K562 (cell line): ENCODE results near the gene LONRF3. TPM values are rescaled to one million over a fixed set of nuclear protein-coding genes. Genes with fewer than 3 reads are reported as not detected.

Source experiments
- ATAC-seq: fragments of 200-7000 bp; cut with Tn5 transposase; 3 replicates; pipeline ENCODE4 v1.9.1; 2020; ENCODE audit warnings: moderate library complexity
- BruUV-seq: library from RNA; stranded (reverse); fragments of 400-500 nt; replicated peaks from 2 replicates; lab custom pipeline; 2021; lab: Mats Ljungman, UMichigan
- CTCF ChIA-PET: fragments of 300-600 bp; formaldehyde crosslinking; extraction: SDS; loops from one replicate; lab custom pipeline; 2021; ENCODE audit warnings: low intra/inter-chr PET ratio; lab: Yijun Ruan, JAX
- POLR2A ChIA-PET: fragments of 300-600, 350-650 bp; sonication (Branson Sonifier 250); formaldehyde crosslinking; extraction: SDS; loops from one replicate; lab custom pipeline; 2021; ENCODE audit warnings: antibody characterized with exemption, inconsistent platforms; lab: Yijun Ruan, JAX
- DNase-seq, 4 experiments: peaks; one replicate each; pipeline versions ENCODE4 v3.0.0 to v3.0.0-alpha.2; 2011 to 2018; ENCODE audit warnings: low spot score in 3 of 4, mixed read lengths in 3 of 4; ENCODE audit errors: extremely low read depth in 1 of 4
- FAIRE-seq: peaks from 2 replicates; lab custom pipeline; 2011; peaks lifted over from hg19 to GRCh38; lab: Jason Lieb, UNC
- H2AFZ ChIP-seq: 2 replicates; pipeline ENCODE4 v1.6.0; 2011; ENCODE audit warnings: low read depth, low read length, control low read depth, inconsistent platforms
- H3K27ac ChIP-seq: fragments of 200-600 bp; 3 replicates; pipeline ENCODE4 v1.8.0; 2011; ENCODE audit warnings: low read depth, mild to moderate bottlenecking, control low read depth, inconsistent platforms, low read length, moderate library complexity, mixed read lengths; ENCODE audit errors: extremely low read depth
- H3K27me3 ChIP-seq, 2 experiments: fragments of 300-600 bp in 1 of 2; 2 replicates in 1 of 2; 3 replicates in 1 of 2; pipeline versions ENCODE4 v1.6.0 to v1.8.0; 2011; ENCODE audit warnings: inconsistent platforms in 2 of 2, low read length in 2 of 2, mild to moderate bottlenecking in 1 of 2, mixed read lengths in 1 of 2, moderate library complexity in 1 of 2; ENCODE audit not compliant: control insufficient read depth in 2 of 2, insufficient read depth in 2 of 2
- H3K36me3 ChIP-seq: fragments of 300-600 bp; 3 replicates; pipeline ENCODE4 v1.8.0; 2011; ENCODE audit warnings: mild to moderate bottlenecking, low read length, inconsistent platforms; ENCODE audit not compliant: control insufficient read depth, insufficient read depth
- H3K4me1 ChIP-seq, 2 experiments: fragments of 200-600 bp in 1 of 2; replicated peaks in 1 of 2; 2 replicates in 1 of 2; 3 replicates in 1 of 2; pipeline versions ENCODE4 v1.5.1 to v1.8.0; 2011; ENCODE audit warnings: inconsistent platforms in 2 of 2, low read length in 2 of 2, mild to moderate bottlenecking in 1 of 2, mixed read lengths in 1 of 2, moderate library complexity in 1 of 2; ENCODE audit not compliant: control insufficient read depth in 2 of 2, insufficient read depth in 2 of 2
- H3K4me2 ChIP-seq: 2 replicates; pipeline ENCODE4 v1.6.1; 2011; ENCODE audit warnings: low read length, control low read depth, inconsistent platforms, mixed read lengths; ENCODE audit not compliant: insufficient read depth
- H3K4me3 ChIP-seq: fragments of 200-600 bp; sonication (generic), shearing (Covaris generic); 2 replicates; pipeline ENCODE4 v1.5.1; 2016; ENCODE audit warnings: control low read depth, inconsistent platforms
- H3K79me2 ChIP-seq: fragments of 200-600 bp; 3 replicates; pipeline ENCODE4 v1.8.0; 2011; ENCODE audit warnings: low read length, inconsistent platforms; ENCODE audit not compliant: control insufficient read depth, insufficient read depth
- H3K9ac ChIP-seq, 2 experiments: 2 replicates each; pipeline versions ENCODE4 v1.6.0 to v1.6.1; 2011; ENCODE audit warnings: low read depth in 2 of 2, low read length in 2 of 2, control low read depth in 1 of 2, inconsistent platforms in 1 of 2, mild to moderate bottlenecking in 1 of 2, mixed read lengths in 1 of 2; ENCODE audit not compliant: insufficient read depth in 1 of 2
- H3K9me1 ChIP-seq: one replicate; pipeline ENCODE4 v1.6.0; 2011; ENCODE audit warnings: inconsistent platforms, mild to moderate bottlenecking, low read length, moderate library complexity; ENCODE audit not compliant: control insufficient read depth, insufficient read depth
- H3K9me3 ChIP-seq: replicated peaks from 2 replicates; pipeline ENCODE4 v1.5.1; 2011; ENCODE audit warnings: low read depth, low read length, inconsistent platforms; ENCODE audit not compliant: control insufficient read depth, insufficient read depth
- H4K20me1 ChIP-seq: replicated peaks from 2 replicates; pipeline ENCODE4 v1.6.1; 2011; ENCODE audit warnings: low read length, inconsistent platforms, mixed read lengths; ENCODE audit not compliant: control insufficient read depth, insufficient read depth
- ADNP ChIP-seq: fragments of 200-800 bp; sonication (Bioruptor generic); IDR thresholded peaks from 2 replicates; pipeline ENCODE4 v1.6.1; 2016; ENCODE audit warnings: missing genetic modification characterization, missing compliant biosample characterization
- ATF7 ChIP-seq: fragments of 450-650 bp; IDR thresholded peaks from 2 replicates; pipeline ENCODE4 v1.7.1; 2014; ENCODE audit warnings: mild to moderate bottlenecking, moderate library complexity
- C11orf30 ChIP-seq: fragments of 450-650 bp; IDR thresholded peaks from 2 replicates; pipeline ENCODE4 v1.6.1; 2016; ENCODE audit warnings: low read depth, mild to moderate bottlenecking
- DMBX1 ChIP-seq: fragments of 250-450 bp; sonication (Bioruptor Pico); IDR thresholded peaks from 2 replicates; pipeline ENCODE4 v1.8.0; 2022; ENCODE audit warnings: inconsistent platforms, mild to moderate bottlenecking, moderate library complexity, borderline replicate concordance
- HCFC1 ChIP-seq: IDR thresholded peaks from 2 replicates; pipeline ENCODE4 v1.6.1; 2012; ENCODE audit warnings: low read depth, low read length, improper control_type of control experiment
- MAFF ChIP-seq: IDR thresholded peaks from 2 replicates; pipeline ENCODE4 v1.6.1; 2012; ENCODE audit warnings: low read length, improper control_type of control experiment
- NFRKB ChIP-seq: fragments of 450-650 bp; IDR thresholded peaks from 2 replicates; pipeline ENCODE4 v1.6.1; 2016; ENCODE audit warnings: low read depth
- PCBP1 ChIP-seq: fragments of 200-400 bp; formaldehyde crosslinking; IDR thresholded peaks from 2 replicates; pipeline ENCODE4 v1.6.1; 2018; ENCODE audit warnings: mild to moderate bottlenecking, low read depth, low read length; ENCODE audit not compliant: poor library complexity, severe bottlenecking
- ZBTB49 ChIP-seq: sonication (generic); formaldehyde crosslinking; IDR thresholded peaks from 2 replicates; pipeline ENCODE4 v1.8.0; 2022; ENCODE audit warnings: missing genetic modification reagents, mild to moderate bottlenecking, borderline replicate concordance
- ZBTB5 ChIP-seq: fragments of 450-650 bp; IDR thresholded peaks from 2 replicates; pipeline ENCODE4 v1.6.1; 2017; ENCODE audit warnings: antibody characterized with exemption
- ZNF512 ChIP-seq: IDR thresholded peaks from 2 replicates; pipeline ENCODE4 v1.6.1; 2016; ENCODE audit warnings: missing genetic modification characterization, missing compliant biosample characterization
- WGBS: fragments of 100-300 bp; shearing (Covaris generic); methylation state at CpG from one replicate; pipeline ENCODE4 v1.1.6; 2016; ENCODE audit warnings: low coverage, mixed read lengths; ENCODE audit not compliant: insufficient coverage; ENCODE audit errors: missing lambda C conversion rate; 5-methylcytosine and 5-hydroxymethylcytosine counted together
- in situ Hi-C: fragments of 300-500 bp; cut with MboI; formaldehyde crosslinking; loops from 4 replicates; pipeline ENCODE4 v1.15.0; 2018; ENCODE audit warnings: inconsistent platforms, mixed read lengths
- intact Hi-C: fragments of 100-400 bp; cut with micrococcal nuclease; formaldehyde crosslinking; loops from 2 replicates; pipeline ENCODE4 v1.14.2; 2022
- polyA plus RNA-seq, 8 experiments: library from polyadenylated mRNA; depleted of rRNA in 4 of 8; stranded (reverse) in 5 of 8; unstranded in 3 of 8; fragments of >200 nt; fragmentation: Nextera tagmentation in 2 of 8; fragmentation: Illumina TruSeq in 1 of 8; extraction: Ambion mirVana in 2 of 8; extraction: Trizol in 1 of 8; gene quantifications; 2 replicates each; pipeline versions ENCODE4 v1.2.1 to v1.2.3, GENCODE V29; 2011 to 2014; ENCODE audit warnings: inconsistent platforms in 1 of 8, missing spikeins in 1 of 8
- total RNA-seq, 7 experiments: library from RNA; depleted of rRNA in 6 of 7; stranded (reverse); fragments of >200 nt in 6 of 7; fragmentation: Illumina TruSeq in 2 of 7; extraction: Trizol in 2 of 7; gene quantifications; 2 replicates each; pipeline versions ENCODE4 v1.2.1 to v1.2.3, GENCODE V29; 2011 to 2021; ENCODE audit warnings: low replicate concordance in 1 of 7

LONRF3 gene
- total and polyA plus RNA-seq, 9 of the 15 experiments (the other 6 are each of a cell fraction or from before 2014, with no cell fraction given), result 1.3 to 22.0 (median 8.7) TPM

GRCh38 chrX:118935352-118935751 is 39.1 kb upstream of the LONRF3 start:
- no peaks in the 10 kb centered on the region for H3K36me3 ChIP-seq
- H3K9me3 ChIP-seq, result no peaks in the 10 kb centered on the region
- H2AFZ ChIP-seq, result no peak overlapping the region
- no peak for FAIRE-seq
- no peak overlapping the region for H3K4me3 ChIP-seq
- no TSS peak for BruUV-seq
- POLR2A ChIA-PET, result no interaction called here
- no peaks in the 10 kb centered on the region for H4K20me1 ChIP-seq
- no peak overlapping the region for H3K27ac ChIP-seq
- CTCF ChIA-PET, result no interaction called here
- DNase-seq, result no peak
- in situ Hi-C loops (no loop called here), intact Hi-C loops (no loop called here)
- H3K4me1 ChIP-seq, result no peaks in the 10 kb centered on the region; a peak in 1 of 5 replicates
- no peak overlapping the region for H3K9ac ChIP-seq
- ATAC-seq, result no peak
- no peak overlapping the region for H3K4me2 ChIP-seq
- 33% methylated on average over 1 of the region's 1 CpG for WGBS
- no peaks in the 10 kb centered on the region for H3K9me1 ChIP-seq
- H3K79me2 ChIP-seq, result no peaks in the 10 kb centered on the region
- peaks cover 0 to 7% of the 10 kb centered on the region in 2 experiments; a peak in 1 of 5 replicates for H3K27me3 ChIP-seq
- TF ChIP-seq ZNF512 (tag) (peak; percentile 54), HCFC1 (no peak)

GRCh38 chrX:118941147-118941546 is 33.3 kb upstream of the LONRF3 start:
- DNase-seq (no peak), FAIRE-seq (no peak), ATAC-seq (no peak)
- Histone ChIP-seq H3K4me1 (peaks cover 0 to 3% of the 10 kb centered on the region in 2 experiments; a peak in 3 of 5 replicates), H3K79me2 (no peaks in the 10 kb centered on the region), H3K4me3 (no peak overlapping the region), H3K27me3 (peaks cover 0 to 7% of the 10 kb centered on the region in 2 experiments; a peak in 1 of 5 replicates), H2AFZ (no peak overlapping the region), H3K9me3 (no peaks in the 10 kb centered on the region), H3K4me2 (no peak overlapping the region), H3K9me1 (no peaks in the 10 kb centered on the region), H3K27ac (no peak overlapping the region), H4K20me1 (no peaks in the 10 kb centered on the region), H3K36me3 (no peaks in the 10 kb centered on the region), H3K9ac (no peak overlapping the region)
- POLR2A ChIA-PET, result no interaction called here
- in situ Hi-C loops, result no loop called here
- intact Hi-C loops, result no loop called here
- no TSS peak for BruUV-seq
- WGBS, result no CpG with 5 or more reads among the region's 2 CpGs
- CTCF ChIA-PET, result no interaction called here
- no peak for TF ChIP-seq ADNP (tag)
- no peak for TF ChIP-seq ZBTB49 (CRISPR knock-in tag)
- no peak for TF ChIP-seq DMBX1 (CRISPR knock-in tag)
- no peak for TF ChIP-seq C11orf30
- no peak for TF ChIP-seq NFRKB
- no peak for TF ChIP-seq MAFF
- no peak for TF ChIP-seq PCBP1
- TF ChIP-seq ATF7, result no peak
- TF ChIP-seq ZBTB5, result 0 out of 2 replicates have a peak, but pooled peaks have one; percentile 42
